Esophagus (tissue), 2 donors: ENCODE results near the gene LDLRAD4. TPM values are rescaled to one million over a fixed set of nuclear protein-coding genes. Genes with fewer than 3 reads are reported as not detected.
"Not testable (repeated sequence)": the region's sequence is repeated elsewhere in the genome, so short reads cannot be mapped to it uniquely, and the experiment has no call there.

Experiments used
- H3K27ac ChIP-seq, 2 donors: one replicate each; pipeline ENCODE4 v1.5.1; 2013; ENCODE audit warnings: low read depth in 2 of 2, mild to moderate bottlenecking in 2 of 2, inconsistent platforms in 1 of 2, low read length in 1 of 2, moderate library complexity in 1 of 2
- H3K27me3 ChIP-seq, 2 donors: one replicate each; pipeline ENCODE4 v1.6.1; 2013; ENCODE audit warnings: low read length in 2 of 2, control low read depth in 1 of 2, mild to moderate bottlenecking in 1 of 2; ENCODE audit not compliant: insufficient read depth in 2 of 2, control insufficient read depth in 1 of 2
- H3K36me3 ChIP-seq, 2 donors: one replicate each; pipeline ENCODE4 v1.6.1; 2013; ENCODE audit warnings: low read length in 1 of 2; ENCODE audit not compliant: control insufficient read depth in 2 of 2, insufficient read depth in 2 of 2
- H3K4me1 ChIP-seq, 2 donors: one replicate each; pipeline ENCODE4 v1.6.1; 2013; ENCODE audit warnings: low read length in 1 of 2; ENCODE audit not compliant: control insufficient read depth in 2 of 2, insufficient read depth in 2 of 2
- H3K4me3 ChIP-seq, 2 donors: one replicate each; pipeline ENCODE4 v1.5.1; 2013; ENCODE audit warnings: low read length in 2 of 2, mild to moderate bottlenecking in 2 of 2, low read depth in 1 of 2, moderate library complexity in 1 of 2
- H3K9me3 ChIP-seq, 2 donors: one replicate each; pipeline ENCODE4 v1.6.1; 2013; ENCODE audit warnings: mild to moderate bottlenecking in 2 of 2, low read depth in 1 of 2, low read length in 1 of 2, moderate library complexity in 1 of 2; ENCODE audit not compliant: control insufficient read depth in 2 of 2, insufficient read depth in 1 of 2
- WGBS, 2 donors: extraction: QIAGEN DNeasy Blood & Tissue Kit; methylation state at CpG; one replicate each; pipeline ENCODE4 v1.1.7; 2013; 5-methylcytosine and 5-hydroxymethylcytosine counted together
- polyA plus RNA-seq, 2 donors: library from polyadenylated mRNA; stranded (reverse); fragments of 200-250 nt; gene quantifications; one replicate each; pipeline ENCODE4 v1.2.3, GENCODE V29; 2013
- donor health status: healthy with polysubstance abuse.
- donor health status: Bipolar disorder and iron deficiency.

Gene LDLRAD4
- polyA plus RNA-seq, 2 donors: 0.79 to 0.99 TPM

DNA sequence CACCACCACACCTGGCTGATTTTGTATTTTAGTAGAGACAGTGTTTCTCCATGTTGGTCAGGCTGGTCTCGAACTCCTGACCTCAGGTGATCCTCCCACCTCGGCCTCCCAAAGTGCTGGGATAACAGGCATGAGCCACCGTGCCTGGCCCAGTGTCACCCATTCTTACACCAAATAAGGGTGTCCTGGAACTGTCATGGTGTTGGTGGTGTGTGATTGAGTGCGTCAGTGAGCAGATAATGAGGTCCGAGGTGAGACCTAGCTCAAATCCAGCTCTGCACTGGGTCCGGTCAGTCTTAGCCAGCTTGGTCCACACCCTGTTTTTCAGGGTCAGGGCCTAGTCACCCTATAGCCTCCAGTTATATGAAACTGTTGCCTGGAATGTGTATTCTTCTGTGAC is 270.7 kb downstream of the LDLRAD4 start:
- H3K27me3 ChIP-seq, H3K4me1 ChIP-seq, H3K36me3 ChIP-seq, H3K9me3 ChIP-seq, H3K4me3 ChIP-seq, H3K27ac ChIP-seq: not testable (repeated sequence)
- 76 to 87% methylated on average over 6 of the region's 6 CpGs for WGBS, 2 donors

DNA sequence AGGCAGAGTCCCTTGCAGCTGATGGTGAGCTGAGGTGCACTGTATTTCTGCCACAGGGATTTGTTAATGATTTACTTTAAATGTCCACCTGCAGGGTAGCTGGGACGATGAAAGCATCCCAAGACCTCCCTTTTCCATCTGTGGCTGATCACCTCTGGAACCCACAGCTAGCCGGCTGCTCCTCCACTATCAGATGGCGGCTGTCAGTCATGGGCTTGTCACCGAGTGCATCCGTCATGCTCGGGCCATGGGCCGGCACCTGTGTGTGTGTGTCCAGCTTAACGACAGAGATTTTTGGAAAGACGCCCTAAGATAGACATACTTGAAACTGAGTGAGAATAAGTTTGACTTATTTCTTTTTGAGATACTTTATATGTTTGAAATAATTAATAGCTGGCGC is 272.6 kb downstream of the LDLRAD4 start:
- Histone ChIP-seq H3K9me3 (no peaks in the 10 kb centered on the region), H3K36me3 (no peaks in the 10 kb centered on the region), H3K4me3 (no peak overlapping the region), H3K27ac (no peak overlapping the region), H3K4me1 (no peaks in the 10 kb centered on the region), H3K27me3 (no peaks in the 10 kb centered on the region)
- WGBS, 2 donors: 75 to 91% methylated on average over 10 of the region's 10 CpGs

DNA sequence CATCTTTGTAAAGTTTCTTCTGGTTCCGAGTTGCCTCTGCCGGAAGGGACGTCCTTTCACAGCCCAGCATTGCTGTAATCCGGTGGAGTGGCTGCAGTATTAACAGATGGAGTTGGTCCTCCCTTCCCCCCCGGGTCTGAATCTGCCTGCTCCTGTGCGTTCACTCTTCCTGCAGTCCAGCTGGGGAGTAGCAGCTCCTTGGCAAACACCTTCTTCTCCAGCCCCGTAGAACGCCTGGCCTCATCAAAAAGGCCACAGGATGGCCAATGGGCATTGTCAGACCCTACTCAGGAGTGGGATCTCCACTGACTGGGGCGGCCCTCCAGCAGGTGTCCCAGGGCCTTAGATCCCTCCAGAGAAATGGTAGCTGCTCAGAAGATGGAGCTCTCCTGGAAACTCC is 273.8 kb downstream of the LDLRAD4 start:
- WGBS, 2 donors: 94 to 95% methylated on average over 9 of the region's 9 CpGs
- Histone ChIP-seq H3K4me3 (no peak overlapping the region), H3K27ac (no peak overlapping the region), H3K36me3 (no peaks in the 10 kb centered on the region), H3K27me3 (no peaks in the 10 kb centered on the region), H3K9me3 (no peaks in the 10 kb centered on the region), H3K4me1 (no peaks in the 10 kb centered on the region)

DNA sequence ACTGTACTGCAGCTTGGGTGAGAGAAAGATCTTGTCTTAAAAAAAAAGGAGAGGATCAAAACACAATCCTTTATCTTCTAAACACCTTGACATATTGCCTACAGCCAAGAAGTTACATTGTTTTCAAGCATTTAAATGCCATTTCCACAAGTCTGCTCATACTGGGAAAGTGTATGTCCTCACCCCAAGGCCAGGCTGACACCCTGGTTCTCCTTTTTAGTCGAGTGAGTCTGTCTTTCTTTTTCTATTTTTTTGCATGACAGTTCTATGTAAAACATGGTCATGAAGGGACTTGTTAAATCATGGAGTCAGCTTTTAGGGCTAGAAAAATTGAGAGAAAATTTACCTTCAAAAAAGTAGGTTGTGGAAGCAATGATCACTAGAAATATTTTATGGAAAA is 274.5 kb downstream of the LDLRAD4 start:
- 45 to 50% methylated on average over 1 of the region's 1 CpG for WGBS, 2 donors

DNA sequence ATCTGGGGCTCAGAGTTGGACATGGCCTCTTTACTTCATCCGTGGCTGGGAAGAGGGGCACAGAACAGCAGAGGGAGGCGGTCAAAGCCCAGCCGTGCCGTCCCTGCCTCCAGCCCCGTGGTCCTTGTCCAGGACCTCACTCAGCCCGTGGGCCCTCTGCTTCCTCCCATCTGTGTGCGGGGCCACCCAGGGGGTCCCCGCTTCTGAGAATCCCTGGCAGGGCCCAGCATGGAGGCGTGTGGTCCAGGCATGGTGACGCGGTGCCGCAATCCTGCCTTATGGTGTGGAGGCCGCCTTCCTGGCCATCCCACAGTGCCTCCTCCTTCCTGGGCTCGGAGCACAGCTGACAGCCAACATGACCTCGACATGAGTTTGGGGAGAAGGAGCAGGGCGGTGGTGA is 275.2 kb downstream of the LDLRAD4 start:
- no peak overlapping the region for H3K27ac ChIP-seq
- 90% methylated on average over 16 of the region's 16 CpGs for WGBS, 2 donors
- H3K27me3 ChIP-seq: no peaks in the 10 kb centered on the region
- no peak overlapping the region for H3K4me3 ChIP-seq
- peaks cover 2 to 8% of the 10 kb centered on the region in 2 donors for H3K9me3 ChIP-seq
- H3K4me1 ChIP-seq: no peaks in the 10 kb centered on the region
- H3K36me3 ChIP-seq: peaks cover 0 to 7% of the 10 kb centered on the region in 2 donors

More for the DNA sequence above, 274.5 kb downstream of the LDLRAD4 start:
- peaks cover 0 to 5% of the 10 kb centered on the region in 2 donors for H3K9me3 ChIP-seq
- no peak overlapping the region for H3K27ac ChIP-seq
- no peaks in the 10 kb centered on the region for H3K4me1 ChIP-seq
- H3K27me3 ChIP-seq: no peaks in the 10 kb centered on the region
- H3K4me3 ChIP-seq: no peak overlapping the region
- peaks cover 0 to 3% of the 10 kb centered on the region in 2 donors for H3K36me3 ChIP-seq

DNA sequence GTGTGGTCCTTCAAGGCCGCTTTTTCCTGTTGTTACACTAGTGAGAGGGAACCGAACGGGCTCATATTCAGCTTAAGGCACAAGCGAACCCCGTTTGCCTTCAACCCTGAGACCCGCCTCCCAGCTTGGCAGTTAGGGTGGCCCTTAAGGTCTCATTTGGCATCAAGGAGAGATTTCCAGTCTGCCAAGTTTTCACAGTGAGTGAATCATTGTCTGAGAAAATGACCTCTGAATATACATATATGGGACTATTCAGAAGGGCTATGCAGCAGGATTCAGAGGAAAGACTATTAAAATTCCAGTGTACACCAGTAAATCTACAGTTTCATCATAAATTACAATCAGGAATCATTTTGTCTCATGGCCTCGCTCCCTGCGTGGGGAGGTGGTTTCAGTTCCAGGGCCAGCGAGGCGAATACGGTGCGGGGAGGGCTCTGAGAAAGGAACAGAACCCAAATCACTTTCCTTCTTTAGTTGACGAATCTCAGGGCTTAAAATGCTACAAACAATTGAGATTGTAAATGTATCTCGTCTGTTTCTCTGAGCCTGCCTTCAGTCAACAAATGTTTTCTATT is 276.4 kb downstream of the LDLRAD4 start:
- no peak overlapping the region for H3K4me3 ChIP-seq
- peaks cover 0 to 7% of the 10 kb centered on the region in 2 donors for H3K36me3 ChIP-seq
- WGBS, 2 donors: 83 to 89% methylated on average over 14 of the region's 14 CpGs
- H3K4me1 ChIP-seq: no peaks in the 10 kb centered on the region
- no peak overlapping the region for H3K27ac ChIP-seq
- H3K27me3 ChIP-seq: no peaks in the 10 kb centered on the region
- H3K9me3 ChIP-seq: peaks cover 2 to 11% of the 10 kb centered on the region in 2 donors

DNA sequence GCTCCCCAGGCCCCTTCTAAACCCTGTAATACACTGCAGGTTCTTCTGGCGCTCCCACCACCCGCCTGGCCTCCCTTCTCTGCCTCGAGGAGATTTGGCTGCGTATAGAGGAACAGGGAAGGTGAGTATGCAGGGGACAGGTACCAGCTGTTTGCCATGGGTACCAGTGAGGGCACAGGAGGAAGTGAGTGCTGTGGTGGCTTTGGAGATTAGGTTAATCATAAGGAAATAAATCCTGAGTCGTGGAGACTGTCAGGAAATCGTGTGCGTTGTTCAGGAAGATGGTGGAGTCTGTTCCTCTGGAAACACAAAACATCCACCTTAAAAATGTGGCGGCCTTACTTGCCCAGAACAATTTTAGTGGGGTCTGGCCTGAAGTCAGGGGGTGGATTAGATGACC is 277.4 kb downstream of the LDLRAD4 start:
- Histone ChIP-seq H3K9me3 (peaks cover 2 to 11% of the 10 kb centered on the region in 2 donors), H3K27me3 (no peaks in the 10 kb centered on the region), H3K4me3 (no peak overlapping the region), H3K36me3 (peaks cover 0 to 7% of the 10 kb centered on the region in 2 donors), H3K4me1 (no peaks in the 10 kb centered on the region), H3K27ac (no peak overlapping the region)
- 80 to 83% methylated on average over 8 of the region's 8 CpGs for WGBS, 2 donors

DNA sequence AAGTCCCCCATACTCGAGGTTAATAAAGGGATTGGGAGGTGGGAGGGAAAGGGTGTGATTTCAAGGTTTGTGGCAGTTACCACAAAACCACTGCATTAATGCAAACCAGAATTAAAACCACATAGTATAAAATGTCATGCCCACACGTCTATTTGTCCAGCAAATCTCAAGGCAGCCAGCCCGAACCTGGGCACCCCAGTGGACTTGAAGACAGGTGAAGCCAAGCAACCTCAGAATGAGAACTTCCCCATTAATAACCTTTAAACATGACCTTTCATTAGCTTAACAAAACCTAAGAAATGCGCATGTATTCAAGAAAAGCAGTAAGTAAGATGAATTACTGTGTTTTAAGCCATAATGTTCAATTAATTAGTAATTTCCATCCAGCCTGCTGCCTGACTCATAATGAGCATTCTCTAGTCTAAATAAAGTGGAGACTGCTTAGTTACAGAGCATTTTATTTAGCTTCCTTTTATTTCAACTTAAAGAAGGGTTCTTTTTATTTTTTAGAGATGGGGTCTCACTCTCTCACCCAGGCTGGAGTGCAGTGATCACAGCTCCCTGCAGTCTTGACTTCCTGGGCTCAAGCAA is 278.2 kb downstream of the LDLRAD4 start:
- no peak overlapping the region for H3K27ac ChIP-seq
- WGBS, 2 donors: 79 to 85% methylated on average over 4 of the region's 4 CpGs

DNA sequence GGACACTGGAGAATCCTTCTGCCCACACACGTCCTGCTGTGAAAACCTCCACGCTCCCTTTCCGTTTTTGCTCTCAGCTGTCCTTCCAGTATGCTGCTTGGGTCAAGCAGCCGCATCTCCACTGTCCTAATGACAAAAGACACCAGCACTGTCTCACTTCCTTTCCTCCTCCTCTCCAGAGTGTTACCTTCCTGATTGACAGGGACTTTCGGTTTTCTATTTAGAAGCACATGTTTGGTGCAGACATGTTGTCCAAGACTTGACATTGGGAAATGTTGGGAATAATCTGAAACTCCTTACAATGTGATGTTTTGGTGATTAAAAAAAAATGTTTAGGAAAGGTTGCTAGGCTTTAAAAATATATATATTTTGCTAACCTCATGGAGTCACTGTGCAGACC is 281.2 kb downstream of the LDLRAD4 start:
- H3K4me3 ChIP-seq: no peak overlapping the region
- H3K36me3 ChIP-seq: peaks cover 0 to 7% of the 10 kb centered on the region in 2 donors
- H3K27me3 ChIP-seq: no peaks in the 10 kb centered on the region
- H3K27ac ChIP-seq: no peak overlapping the region
- no peaks in the 10 kb centered on the region for H3K4me1 ChIP-seq
- peaks cover 2 to 11% of the 10 kb centered on the region in 2 donors for H3K9me3 ChIP-seq
- WGBS, 2 donors: 89 to 90% methylated on average over 5 of the region's 5 CpGs

More for the DNA sequence above, 278.2 kb downstream of the LDLRAD4 start:
- peaks cover 2 to 11% of the 10 kb centered on the region in 2 donors for H3K9me3 ChIP-seq
- no peak overlapping the region for H3K4me3 ChIP-seq
- no peaks in the 10 kb centered on the region for H3K27me3 ChIP-seq
- H3K36me3 ChIP-seq: peaks cover 0 to 7% of the 10 kb centered on the region in 2 donors
- H3K4me1 ChIP-seq: no peaks in the 10 kb centered on the region
